NCI-H1436 (cell line): ENCODE measurements around the gene UMAD1.

Experiments used
- DNase-seq: peaks from one replicate; lab custom pipeline; 2025; lab: John Stamatoyannopoulos, UW

Gene UMAD1

DNA sequence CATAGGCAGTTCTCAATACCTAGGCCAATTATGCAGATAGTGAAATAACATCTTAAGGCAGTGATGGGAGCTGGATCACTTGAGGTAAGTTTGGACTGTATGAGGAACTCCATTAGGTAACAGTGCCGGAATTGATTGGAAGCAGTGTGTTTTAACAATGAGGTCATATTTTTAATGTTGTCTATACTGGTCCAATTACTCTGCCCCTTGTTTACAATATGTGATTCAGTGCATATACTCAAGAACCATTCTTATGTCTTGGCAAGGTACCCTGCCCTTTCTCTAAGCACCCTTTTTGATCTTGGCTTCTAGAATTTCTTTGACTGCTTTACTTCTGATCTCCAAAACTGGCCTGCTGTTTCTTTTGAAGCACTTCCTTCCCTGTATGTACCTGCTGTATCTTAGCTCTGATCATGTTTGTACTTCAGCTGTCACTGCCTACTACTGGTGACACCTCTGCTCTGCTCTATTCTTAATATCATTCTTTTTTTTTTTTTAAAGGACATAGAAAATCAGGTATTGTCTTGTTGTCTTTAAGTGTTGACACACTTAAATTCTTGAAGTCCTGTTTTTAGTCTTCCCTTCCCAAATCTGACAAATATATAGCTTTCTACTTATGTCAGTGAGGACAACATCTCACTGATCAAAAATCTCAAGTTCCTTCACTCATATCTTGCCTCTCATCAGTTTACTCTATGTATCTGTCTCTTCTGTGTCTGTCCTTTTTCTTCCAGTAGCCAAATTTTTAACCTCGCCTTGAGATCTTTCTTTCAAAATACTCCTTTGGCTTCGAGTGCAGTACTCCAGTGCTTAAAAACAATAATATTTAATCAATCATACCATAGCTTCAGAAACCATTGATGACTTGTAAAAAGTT lies 124.2 kb downstream of the UMAD1 start:
- DNase-seq: no peak

DNA sequence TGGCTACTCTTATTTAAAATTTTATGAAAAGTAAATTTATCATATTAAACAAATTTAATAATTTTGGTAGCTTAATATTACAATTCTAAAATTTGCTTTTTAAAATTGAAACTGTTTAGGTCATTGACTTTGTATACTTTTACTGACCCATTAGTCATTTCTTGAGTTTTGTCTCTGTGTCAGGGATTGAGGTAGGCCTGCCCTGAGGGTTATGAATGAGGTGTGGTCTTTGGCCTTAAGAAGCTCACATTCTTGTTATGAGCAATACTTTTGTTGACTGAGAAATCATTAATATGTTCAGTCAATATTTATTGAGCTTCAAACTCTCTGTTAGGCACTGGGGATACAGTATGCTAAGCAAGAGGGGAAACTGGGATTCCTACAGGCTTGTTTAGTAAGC lies 124.9 kb downstream of the UMAD1 start:
- DNase-seq: no peak

DNA sequence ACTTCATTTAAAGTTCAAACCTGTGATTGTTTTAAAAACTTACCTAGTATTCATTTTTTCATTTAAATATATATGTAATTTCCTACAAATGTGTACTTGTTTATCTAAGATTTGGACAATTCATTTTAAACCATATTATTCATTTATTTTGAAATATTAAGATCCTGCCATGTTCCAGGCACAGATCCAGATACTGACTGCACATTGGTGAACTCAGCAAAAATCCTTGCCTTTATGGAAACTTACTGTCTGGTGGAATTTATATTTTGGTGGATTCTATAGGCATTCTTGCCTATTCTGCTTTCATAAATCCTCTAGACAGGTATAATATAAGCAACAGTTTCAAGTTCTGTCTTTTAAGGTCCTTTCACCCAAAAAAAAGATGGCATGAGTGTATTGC lies 126.1 kb downstream of the UMAD1 start:
- no peak for DNase-seq

DNA sequence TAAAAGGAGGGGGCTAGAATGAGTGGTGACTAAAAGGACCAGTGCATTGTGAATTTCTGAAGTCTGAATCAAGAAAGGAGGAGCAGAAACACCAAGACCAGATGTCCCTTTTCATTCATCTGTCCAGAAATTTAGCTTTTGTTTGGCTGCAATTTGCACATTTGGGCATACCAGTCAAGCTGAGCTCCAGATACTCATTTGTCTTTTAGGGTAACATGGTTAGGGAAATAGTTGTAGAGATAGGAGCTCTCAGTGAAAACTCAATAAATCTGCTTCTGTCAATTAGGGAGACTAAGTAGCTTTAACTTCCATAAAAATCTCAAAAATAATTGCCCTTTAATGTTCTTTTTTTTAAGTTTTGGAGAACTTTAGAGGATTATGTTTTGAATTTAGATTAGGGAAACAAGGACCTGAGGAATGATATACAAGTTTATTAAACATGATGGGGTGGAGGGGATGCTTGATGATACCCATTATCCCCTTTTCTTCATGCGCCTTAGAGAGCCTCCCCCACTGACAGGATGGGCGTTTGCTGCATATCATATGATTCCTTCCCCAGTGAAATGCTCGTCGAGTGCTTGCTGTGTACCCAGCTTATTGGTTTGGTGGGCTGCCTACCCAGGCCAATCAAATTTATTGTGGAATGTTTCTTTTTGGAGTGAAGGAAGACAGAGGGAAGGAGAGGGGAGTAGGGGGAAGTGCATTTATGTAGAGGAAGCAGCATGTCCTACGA lies 128.6 kb downstream of the UMAD1 start:
- DNase-seq: peak; percentile 37

DNA sequence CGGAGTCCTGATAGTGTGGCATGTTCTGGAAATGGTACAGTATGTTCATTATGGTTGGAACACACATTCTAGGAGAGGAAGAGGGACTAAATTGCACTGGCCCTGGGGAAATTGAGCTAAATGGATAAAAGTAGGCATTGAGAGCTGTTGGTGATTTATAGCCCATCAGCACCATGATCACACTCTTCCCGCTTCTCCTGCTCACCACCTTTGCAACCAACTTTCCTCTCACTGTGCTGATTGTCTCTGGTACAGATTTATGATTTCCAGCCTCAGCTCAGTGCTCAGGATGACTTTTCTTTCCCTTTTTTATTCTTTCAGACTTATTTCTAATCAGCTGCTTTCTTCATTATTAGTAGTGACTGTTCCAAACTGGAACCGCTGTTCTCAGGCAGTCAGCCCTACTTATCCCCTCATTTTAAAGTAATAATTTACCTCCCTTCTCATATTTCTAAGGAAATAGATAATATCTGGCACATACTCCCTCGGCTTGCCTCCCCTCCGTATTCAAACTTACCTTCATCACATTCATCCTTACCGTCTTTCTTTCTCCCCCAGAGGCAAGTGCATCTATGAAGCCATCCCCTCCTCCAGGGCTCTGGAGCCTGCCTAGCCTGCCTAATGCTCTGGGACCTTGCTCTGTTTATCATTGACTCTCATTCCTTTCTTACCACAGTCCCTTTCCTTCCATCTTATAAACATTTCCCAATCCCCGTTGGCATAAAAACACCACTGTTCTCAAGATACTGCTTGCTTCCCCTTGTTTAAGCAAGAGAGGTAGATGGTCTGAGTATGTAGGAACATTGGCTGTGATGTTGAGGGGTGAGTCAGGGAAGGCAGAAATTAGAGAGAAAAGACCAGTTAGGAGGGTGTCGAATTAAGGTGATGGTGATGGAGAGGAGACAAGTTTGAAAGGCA lies 129.4 kb downstream of the UMAD1 start:
- DNase-seq: peak; percentile 69

DNA sequence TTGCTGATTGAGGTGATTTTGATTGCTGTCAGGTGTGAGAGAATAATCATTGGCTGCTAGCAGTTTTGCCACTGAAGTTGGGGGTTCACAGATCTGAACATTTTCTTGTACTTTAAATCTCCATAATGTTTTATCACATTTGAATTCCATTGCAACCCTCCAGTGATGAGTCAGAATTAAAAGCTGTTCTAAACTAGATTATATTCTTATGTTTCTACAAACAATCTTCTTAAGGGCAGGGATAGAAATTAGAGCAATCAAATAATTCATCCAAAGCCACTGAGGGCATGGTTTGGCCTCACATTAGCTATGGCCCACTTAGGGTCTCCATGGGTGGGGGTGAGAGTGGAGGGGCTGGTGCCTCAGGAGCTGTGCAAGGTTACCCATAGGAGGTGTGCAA lies 130.9 kb downstream of the UMAD1 start:
- no peak for DNase-seq

DNA sequence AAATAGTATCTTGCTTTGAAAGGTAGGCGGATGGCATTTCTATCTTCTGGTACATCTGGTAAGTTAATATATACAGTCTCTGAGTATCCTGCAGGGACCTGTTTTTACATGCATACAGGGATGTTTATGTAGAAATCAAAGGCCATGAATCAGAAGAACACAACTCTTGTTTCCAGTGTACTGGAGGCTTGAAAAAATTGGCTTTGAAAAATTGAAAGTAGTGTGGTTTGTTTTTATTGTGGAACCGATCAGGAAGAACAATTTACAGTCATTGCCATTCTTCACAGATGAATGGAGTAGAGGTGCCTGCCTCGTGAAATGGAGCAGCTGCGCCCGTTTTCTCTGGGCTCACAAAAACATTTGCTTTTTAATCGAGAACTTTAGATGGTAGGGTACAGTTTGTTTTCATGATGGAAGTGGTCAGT lies 131.9 kb downstream of the UMAD1 start:
- DNase-seq: no peak

DNA sequence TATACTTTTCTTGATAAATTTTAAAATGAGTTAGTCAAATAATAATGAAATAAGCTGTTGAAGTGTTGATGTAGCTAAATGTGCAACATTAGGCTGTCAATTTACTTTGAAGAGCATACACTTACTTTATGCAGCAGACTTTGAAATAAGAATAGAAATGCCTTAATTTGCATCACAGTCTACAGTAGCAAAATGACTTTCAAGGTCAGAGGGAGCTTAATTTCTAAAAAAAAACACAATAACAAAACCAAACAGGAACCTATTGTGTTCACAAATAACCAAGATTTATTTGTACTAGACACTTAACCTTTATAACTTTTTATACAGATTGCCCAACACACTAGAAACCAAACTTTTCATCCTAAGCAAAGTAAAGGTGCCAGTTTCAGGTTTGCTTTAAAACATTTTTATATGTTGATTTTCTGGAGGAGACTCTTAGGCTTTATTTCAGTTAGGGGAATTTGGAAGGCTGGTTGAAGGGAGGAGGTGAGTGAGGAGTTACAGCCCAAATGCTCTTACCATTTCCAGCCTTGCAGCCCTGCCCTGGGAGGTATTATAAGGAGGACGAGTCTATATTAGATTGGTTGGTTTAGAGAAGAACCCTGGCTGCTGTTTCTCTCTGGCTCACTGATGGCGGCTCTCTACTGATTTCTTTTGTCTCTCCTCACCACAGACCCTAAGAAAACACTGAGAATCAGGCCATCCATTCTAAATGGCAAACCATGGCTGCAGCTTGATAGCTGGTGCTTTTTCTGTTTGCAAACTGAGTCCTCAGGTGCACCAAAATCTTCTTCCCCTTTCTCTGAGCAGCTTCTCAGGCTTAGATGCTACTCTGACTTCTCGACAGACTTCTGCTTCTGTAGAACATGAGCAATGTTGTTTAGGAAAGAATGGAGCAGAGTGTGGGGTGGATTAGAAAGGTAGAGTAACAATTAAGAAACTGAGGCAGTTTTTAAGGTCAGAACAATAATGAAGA lies 133.1 kb downstream of the UMAD1 start:
- no peak for DNase-seq

DNA sequence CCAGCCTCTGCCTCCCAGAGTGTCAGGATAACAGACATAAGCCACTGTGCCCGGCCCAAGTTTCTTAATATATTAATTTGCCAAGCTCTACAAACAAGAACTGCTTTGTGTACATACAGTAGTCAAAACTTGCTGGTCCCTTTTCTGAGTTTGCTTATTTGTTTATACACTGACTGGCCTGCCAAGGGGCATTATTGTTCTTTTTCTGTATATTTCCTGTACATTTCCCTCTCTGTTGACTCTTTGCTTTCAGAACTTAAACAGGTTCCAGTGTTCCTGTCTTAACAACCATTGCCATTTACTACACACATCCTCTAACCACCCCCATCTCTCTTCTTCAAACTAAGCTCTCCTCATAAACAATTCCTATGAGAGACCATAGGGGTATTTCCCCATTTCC lies 139.3 kb downstream of the UMAD1 start:
- no peak for DNase-seq

DNA sequence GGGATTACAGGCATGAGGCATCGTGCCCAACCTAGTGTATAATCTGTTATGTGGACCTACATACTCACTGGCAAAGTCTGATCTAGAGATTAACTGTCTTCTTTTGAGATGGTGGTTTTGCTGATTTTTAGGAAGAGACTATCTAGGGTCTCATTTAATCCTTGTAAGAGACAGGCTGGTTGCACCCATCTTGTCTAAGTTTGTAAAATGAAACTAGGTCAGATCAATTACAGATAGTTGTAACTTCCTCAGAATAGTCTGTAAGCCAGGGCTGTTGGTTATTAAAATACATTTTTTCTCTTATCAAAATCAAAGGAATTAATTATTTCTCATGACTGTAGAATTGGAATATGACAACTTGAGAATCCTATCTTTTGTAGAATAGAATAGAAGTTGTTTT lies 142.4 kb downstream of the UMAD1 start:
- no peak for DNase-seq

DNA sequence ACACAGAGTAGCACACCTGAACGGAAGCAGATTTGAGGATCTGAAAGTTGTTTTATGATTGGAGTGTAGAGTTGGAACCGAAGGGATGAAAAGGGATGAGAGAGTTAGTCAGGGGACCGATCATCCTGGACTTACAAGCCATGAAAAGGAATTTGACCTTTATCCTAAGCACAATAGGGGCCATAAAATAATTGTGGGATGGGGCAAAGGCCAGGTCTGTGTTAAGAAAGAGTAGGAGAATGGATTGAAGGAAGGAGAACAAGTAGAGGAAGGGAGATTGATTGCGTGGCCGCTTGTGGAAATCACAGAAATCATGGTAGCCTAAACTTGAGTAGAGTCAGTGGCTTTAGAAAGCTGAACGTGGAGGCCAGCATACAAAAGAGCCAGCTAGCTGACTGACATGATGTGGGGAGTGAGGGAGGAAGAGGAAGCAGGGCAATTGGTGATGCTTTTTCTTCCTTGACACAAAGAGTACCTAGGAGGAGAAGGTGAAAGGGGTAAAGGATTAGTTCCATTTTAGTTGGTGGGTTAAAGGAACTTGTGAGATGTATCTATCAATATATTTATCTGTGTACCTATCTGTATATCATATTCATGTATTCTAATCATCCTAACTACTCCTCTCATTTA lies 144.9 kb downstream of the UMAD1 start:
- no peak for DNase-seq

DNA sequence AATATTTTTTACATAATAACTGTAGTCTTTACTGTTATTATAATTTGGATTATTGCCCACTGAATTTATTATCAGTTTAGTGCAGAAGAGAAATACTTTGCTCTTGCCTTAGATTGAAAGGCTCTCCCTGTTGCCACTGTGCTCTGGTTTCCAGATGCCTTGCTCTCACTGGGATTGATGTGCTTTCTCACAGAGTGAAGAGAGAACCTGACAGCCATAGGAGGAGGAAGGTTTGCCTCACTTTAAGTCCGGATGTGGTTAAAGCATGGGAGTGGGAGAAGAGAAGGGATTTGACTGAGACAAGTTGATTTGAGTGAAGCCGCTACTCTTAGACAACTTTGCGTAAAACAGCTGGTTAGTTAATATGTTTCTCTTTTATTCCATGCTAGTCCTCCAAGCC lies 146.0 kb downstream of the UMAD1 start:
- no peak for DNase-seq

DNA sequence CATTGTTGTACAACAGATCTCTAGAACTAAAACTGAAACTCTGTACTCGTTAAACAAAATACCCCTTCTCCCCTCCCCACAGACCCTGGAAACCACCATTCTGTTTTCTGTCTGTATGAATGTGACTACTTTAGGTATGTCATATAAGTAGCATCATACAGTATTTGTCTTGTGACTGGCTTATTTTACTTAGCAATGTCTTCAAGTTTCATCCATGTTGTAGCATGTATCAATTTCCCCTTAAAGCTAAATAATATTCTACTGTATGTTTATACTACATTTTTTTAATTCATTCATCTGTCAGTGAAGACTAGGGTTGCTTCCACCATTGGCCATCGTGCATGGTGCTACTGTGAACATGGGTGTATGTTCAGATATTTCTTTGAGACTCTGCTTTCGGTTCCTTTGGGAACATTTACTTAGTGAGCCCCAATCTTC lies 149.0 kb downstream of the UMAD1 start:
- DNase-seq: no peak

DNA sequence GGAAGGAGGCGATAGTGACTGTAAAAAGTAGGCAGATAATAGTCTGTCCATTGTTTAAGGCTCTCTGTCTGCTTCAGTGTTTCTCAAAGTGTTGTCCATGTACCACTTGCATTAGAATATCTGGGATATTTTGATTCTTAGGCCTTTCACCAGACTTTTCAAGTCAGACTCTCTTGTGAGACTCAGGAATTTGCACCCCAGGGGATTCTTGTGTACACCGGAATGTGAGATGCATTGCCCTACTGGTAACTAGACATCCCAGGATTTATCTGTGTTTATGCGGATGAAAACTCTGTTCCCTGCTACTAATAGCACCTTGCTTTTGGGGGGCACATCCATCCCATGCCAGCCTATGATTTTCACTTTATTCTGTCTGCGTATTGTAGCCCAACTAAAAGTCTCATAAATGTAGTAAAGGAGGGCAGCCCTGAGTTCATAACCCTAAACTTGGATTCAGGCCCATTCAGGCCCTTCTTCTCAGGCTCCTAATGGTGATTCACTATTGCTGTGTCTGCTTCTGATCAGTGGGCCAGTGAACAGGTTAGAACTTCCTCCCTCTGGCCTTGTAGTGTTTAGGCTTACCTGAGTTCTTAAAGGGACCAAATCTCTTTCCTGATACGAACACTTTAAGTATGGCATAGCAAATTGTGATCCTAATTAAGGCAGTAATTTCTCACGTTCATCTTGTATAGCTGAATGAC lies 149.6 kb downstream of the UMAD1 start:
- no peak for DNase-seq

DNA sequence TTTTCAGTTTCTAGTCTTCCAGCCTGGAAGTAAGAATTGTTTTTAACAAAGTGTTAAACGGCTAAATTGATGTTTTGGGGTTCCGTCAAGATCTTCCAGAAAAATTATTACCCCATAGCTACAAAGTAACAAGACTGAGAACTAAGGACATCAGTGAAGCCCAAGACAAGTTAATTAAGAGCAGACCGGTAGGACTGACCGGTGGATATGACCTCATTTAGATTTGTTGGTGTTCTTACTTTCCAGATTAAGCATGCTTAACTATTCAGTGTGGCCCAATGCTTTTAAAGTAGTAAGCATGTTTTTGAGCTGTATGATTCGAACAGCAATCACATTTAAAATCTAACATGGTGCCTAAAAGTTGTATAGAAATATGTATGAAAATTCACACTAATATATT lies 151.0 kb downstream of the UMAD1 start:
- DNase-seq: no peak

DNA sequence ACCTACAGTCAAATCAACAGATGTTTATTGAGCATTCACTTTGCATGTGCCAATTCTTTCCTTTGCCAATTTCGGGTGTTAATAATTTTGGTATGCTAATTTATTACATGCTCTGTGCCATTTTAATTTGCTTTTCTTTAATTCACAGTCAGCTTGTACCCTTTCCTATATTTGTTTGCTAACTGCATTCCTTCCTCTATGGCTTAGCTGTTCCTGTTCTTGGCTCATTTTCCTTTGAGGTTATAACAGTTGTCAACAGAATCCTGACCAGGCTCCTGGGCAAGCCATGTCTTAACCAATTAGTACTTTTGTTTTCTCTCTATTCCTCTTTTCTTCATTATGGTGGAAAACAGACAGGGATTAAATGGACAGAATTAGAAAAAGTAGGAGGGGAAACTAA lies 151.5 kb downstream of the UMAD1 start:
- no peak for DNase-seq

DNA sequence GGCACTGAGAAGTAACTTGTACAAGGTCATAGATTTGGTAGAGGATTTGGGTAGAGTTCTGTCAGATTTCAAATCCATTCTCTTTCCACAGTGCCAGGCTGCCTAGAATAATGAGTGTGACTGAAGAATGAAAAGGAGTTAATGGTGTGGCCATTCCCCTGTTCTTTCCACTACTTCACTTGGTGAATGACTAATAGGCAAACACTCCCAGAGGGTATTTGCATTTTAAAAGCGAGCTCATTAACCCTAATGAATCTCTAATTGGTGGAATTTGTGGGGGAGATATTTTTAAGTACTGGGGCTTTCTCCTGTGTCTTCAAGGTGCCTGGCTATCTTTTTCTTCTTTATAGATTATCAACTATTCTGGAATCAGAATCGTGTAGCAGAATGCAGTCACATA lies 152.7 kb downstream of the UMAD1 start:
- DNase-seq: no peak

DNA sequence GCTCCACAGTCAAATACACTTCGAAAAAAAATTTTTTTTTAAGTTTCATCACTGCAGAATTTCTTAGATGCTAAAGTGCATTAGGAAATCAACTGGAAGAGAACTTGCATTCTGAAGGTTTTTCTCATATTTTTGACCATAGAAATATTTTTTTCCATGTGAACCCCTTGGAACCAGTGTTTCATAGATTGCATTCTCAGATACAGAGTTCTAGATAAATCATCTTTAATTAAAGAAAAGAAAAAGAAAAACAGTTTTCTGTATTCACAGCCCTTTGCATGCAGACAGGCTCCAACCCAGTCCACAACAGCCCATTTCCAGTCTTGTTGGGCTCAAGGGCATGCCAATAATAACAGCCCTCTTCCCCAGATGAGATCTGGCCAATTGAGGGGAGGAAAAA lies 153.4 kb downstream of the UMAD1 start:
- no peak for DNase-seq

DNA sequence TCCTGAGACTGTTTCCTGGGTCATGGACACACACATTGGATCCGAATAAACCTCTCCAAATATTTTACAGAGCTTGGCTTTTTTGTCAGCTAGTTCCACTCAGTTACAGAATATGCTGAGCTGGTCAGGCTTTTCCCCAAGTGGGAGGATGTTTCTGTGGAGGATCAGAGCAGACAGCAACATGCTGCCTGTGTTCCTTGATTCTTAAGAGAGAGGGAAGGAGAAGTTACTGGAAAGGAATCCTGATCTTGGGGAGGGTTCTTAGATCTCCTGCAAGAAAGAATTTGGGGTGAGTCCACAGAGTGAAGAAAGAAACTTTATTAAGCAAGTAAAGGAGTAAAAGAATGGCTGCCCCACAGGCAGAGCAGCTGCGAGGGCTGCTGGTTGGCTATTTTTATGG lies 154.7 kb downstream of the UMAD1 start:
- DNase-seq: no peak

DNA sequence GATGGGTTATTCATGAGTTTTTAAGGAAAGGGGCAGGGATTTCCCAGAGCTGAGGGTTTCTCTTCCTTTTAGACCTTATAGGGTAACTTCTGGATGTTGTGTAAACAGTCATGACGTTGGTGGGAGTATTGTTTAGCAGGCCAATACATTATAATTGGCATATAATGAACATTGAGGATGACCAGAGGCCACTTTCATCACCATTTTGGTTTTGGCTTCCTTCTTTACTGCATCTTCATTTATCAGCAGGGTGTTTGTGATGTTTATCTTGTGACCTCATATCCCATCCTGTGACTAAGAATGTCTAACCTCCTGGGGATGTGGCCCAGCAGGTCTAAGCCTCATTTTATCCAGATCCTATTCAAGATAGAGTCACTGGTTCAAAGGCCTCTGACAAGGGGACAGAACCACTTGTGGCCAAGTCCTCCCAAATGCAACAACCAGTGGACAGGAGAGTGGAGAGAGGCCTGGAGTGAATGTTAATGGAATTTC lies 155.1 kb downstream of the UMAD1 start:
- no peak for DNase-seq
